Measurements from ENCODE around the gene RCBTB1. TPM values are rescaled to one million over a fixed set of nuclear protein-coding genes. Genes with fewer than 3 reads are reported as not detected.

RCBTB1 gene
- total and polyA plus RNA-seq, 2 donors from 2014 or later, result 14.8 to 18.9 TPM

GRCh38 chr13:49502954-49503353 is 82.4 kb downstream of the RCBTB1 start:
- Histone ChIP-seq H3K27me3 (ENCODE audit: control insufficient read depth, insufficient read depth, low read length) (no peaks in the 10 kb centered on the region), H3K27ac (ENCODE audit: low read depth in 2 of 2, low read length in 2 of 2) (no peak overlapping the region), H3K4me1 (ENCODE audit: control insufficient read depth in 2 of 3, insufficient read depth in 2 of 3, low read depth in 1 of 3, low read length in 3 of 3) (no peaks in the 10 kb centered on the region), H3K9me3 (ENCODE audit: control insufficient read depth in 2 of 3, insufficient read depth in 1 of 3, low read length in 3 of 3) (no peaks in the 10 kb centered on the region), H3K36me3 (ENCODE audit: control insufficient read depth in 2 of 3, insufficient read depth in 3 of 3, low read length in 3 of 3) (peaks cover 0 to 2% (median 0%) of the 10 kb centered on the region in 3 donors), H3K4me3 (ENCODE audit: low read length in 3 of 3) (no peak overlapping the region), H3K9ac (ENCODE audit: low read length in 3 of 3) (no peak overlapping the region)
- DNase-seq (no peak), FAIRE-seq (no peak)
- intact Hi-C loops (cut with DNase I), result no loop called here
- no peak for TF ChIP-seq CTCF (IDR thresholded peaks at IDR 0.05; ENCODE audit: borderline replicate concordance, extremely low read depth, insufficient read depth)

GRCh38 chr13:49499889-49500660 is 85.3 kb downstream of the RCBTB1 start:
- Histone ChIP-seq H3K4me1 (ENCODE audit: control insufficient read depth in 2 of 3, insufficient read depth in 2 of 3, low read depth in 1 of 3, low read length in 3 of 3) (peaks cover 0 to 4% (median 0%) of the 10 kb centered on the region in 3 donors), H3K9me3 (ENCODE audit: control insufficient read depth in 2 of 3, insufficient read depth in 1 of 3, low read length in 3 of 3) (no peaks in the 10 kb centered on the region), H3K9ac (ENCODE audit: low read length in 3 of 3) (no peak overlapping the region), H3K4me3 (ENCODE audit: low read length in 3 of 3) (no peak overlapping the region), H3K36me3 (ENCODE audit: control insufficient read depth in 2 of 3, insufficient read depth in 3 of 3, low read length in 3 of 3) (no peaks in the 10 kb centered on the region), H3K27ac (ENCODE audit: low read depth in 2 of 2, low read length in 2 of 2) (no peak overlapping the region), H3K27me3 (ENCODE audit: control insufficient read depth, insufficient read depth, low read length) (no peaks in the 10 kb centered on the region)
- DNase-seq (no peak), FAIRE-seq (no peak)
- intact Hi-C loops (cut with DNase I), result no loop called here
- TF ChIP-seq CTCF (IDR thresholded peaks at IDR 0.05; ENCODE audit: borderline replicate concordance, extremely low read depth, insufficient read depth), result no peak

- no peak for TF ChIP-seq CTCF (IDR thresholded peaks at IDR 0.05; ENCODE audit: borderline replicate concordance, extremely low read depth, insufficient read depth)
- Histone ChIP-seq H3K27me3 (ENCODE audit: control insufficient read depth, insufficient read depth, low read length) (no peaks in the 10 kb centered on the region), H3K27ac (ENCODE audit: low read depth in 2 of 2, low read length in 2 of 2) (no peak overlapping the region), H3K4me3 (ENCODE audit: low read length in 3 of 3) (no peak overlapping the region), H3K9me3 (ENCODE audit: control insufficient read depth in 2 of 3, insufficient read depth in 1 of 3, low read length in 3 of 3) (no peaks in the 10 kb centered on the region), H3K9ac (ENCODE audit: low read length in 3 of 3) (no peak overlapping the region), H3K4me1 (ENCODE audit: control insufficient read depth in 2 of 3, insufficient read depth in 2 of 3, low read depth in 1 of 3, low read length in 3 of 3) (peaks cover 0 to 4% (median 0%) of the 10 kb centered on the region in 3 donors), H3K36me3 (ENCODE audit: control insufficient read depth in 2 of 3, insufficient read depth in 3 of 3, low read length in 3 of 3) (no peaks in the 10 kb centered on the region)
- FAIRE-seq (no peak), DNase-seq (no peak)
- intact Hi-C loops (cut with DNase I), result no loop called here
These were observed 87.2 kb downstream of the RCBTB1 start for GRCh38 chr13:49498206-49498605.

All from kidney (tissue), 14 donors.